Nephron (organoid): Measurements from ENCODE around the gene HRAS.
"Not testable (repeated sequence)": the region's sequence is repeated elsewhere in the genome, so short reads cannot be mapped to it uniquely, and the experiment has no call there.

Experiments used
- H3K27ac Mint-ChIP-seq, 3 experiments: 2 replicates each; pipeline ENCODE4 v1.8.0; 2020; ENCODE audit warnings: mixed read lengths in 3 of 3, mild to moderate bottlenecking in 2 of 3, moderate library complexity in 1 of 3
- H3K27me3 Mint-ChIP-seq: 2 replicates; pipeline ENCODE4 v1.8.0; 2021; ENCODE audit warnings: low read depth, mild to moderate bottlenecking, moderate library complexity, mixed read lengths
- H3K36me3 Mint-ChIP-seq: 2 replicates; pipeline ENCODE4 v1.8.0; 2020; ENCODE audit warnings: low read depth, mixed read lengths
- H3K4me1 Mint-ChIP-seq: 2 replicates; pipeline ENCODE4 v1.8.0; 2020; ENCODE audit warnings: mixed read lengths
- H3K4me3 Mint-ChIP-seq, 3 experiments: 2 replicates each; pipeline ENCODE4 v1.8.0; 2020; ENCODE audit warnings: mild to moderate bottlenecking in 3 of 3, mixed read lengths in 3 of 3, moderate library complexity in 2 of 3
- H3K9me3 Mint-ChIP-seq: 2 replicates; pipeline ENCODE4 v1.8.0; 2020; ENCODE audit warnings: mixed read lengths
- TF ChIP-seq, protein P1 (sequence below), 3 experiments: fragments of 200-600 bp; sonication (generic); IDR thresholded peaks; one replicate each; pipeline ENCODE4 v1.5.0; 2021; ENCODE audit warnings: antibody characterized with exemption in 3 of 3; ENCODE audit not compliant: unreplicated experiment in 3 of 3

HRAS gene

DNA sequence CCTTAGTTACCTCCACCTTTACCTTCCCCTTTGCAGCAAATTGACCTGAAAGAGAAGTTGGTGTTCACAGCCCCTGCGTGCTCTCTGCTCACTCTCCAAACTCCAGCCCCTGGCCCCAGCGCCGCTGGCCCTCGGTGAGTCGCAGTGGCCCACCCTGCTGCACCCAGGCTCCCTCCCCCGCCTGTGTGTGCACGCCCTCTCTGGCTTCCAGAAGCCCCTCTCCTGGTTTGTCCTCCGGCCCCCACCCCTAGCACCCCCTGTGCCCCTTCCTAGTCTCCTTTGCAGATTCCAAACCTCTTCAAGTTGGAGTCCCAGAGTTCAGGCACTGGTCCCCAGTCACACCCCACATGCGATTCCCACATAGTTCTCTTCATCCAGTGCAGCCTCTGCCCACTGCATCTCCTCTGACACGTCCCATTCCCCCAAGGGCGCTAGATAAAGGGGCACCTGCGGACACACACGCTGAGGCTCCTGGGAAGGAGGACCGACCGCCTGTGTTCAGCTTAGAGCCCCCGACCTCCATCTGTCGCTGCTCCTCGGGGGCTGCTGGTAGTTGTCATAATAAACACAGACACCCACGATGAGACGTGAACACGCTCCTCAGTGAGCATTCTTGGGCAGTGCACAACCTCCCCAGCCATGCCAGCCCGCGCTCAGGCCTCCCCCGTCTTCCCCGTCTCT is 39.4 kb upstream of the HRAS start:
- Mint-ChIP-seq H3K4me1 (peaks cover 25% of the 10 kb centered on the region), H3K27me3 (peaks cover 22% of the 10 kb centered on the region), H3K27ac (peak overlapping the region; percentile 83 to 92 (median 90)), H3K36me3 (no peaks in the 10 kb centered on the region), H3K9me3 (no peaks in the 10 kb centered on the region), H3K4me3 (peak overlapping the region; percentile 82 to 92 (median 87))
- TF ChIP-seq, protein P1, sequence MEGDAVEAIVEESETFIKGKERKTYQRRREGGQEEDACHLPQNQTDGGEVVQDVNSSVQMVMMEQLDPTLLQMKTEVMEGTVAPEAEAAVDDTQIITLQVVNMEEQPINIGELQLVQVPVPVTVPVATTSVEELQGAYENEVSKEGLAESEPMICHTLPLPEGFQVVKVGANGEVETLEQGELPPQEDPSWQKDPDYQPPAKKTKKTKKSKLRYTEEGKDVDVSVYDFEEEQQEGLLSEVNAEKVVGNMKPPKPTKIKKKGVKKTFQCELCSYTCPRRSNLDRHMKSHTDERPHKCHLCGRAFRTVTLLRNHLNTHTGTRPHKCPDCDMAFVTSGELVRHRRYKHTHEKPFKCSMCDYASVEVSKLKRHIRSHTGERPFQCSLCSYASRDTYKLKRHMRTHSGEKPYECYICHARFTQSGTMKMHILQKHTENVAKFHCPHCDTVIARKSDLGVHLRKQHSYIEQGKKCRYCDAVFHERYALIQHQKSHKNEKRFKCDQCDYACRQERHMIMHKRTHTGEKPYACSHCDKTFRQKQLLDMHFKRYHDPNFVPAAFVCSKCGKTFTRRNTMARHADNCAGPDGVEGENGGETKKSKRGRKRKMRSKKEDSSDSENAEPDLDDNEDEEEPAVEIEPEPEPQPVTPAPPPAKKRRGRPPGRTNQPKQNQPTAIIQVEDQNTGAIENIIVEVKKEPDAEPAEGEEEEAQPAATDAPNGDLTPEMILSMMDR (IDR thresholded peaks at IDR 0.05; ENCODE audit: unreplicated experiment in 3 of 3) = no peak

DNA sequence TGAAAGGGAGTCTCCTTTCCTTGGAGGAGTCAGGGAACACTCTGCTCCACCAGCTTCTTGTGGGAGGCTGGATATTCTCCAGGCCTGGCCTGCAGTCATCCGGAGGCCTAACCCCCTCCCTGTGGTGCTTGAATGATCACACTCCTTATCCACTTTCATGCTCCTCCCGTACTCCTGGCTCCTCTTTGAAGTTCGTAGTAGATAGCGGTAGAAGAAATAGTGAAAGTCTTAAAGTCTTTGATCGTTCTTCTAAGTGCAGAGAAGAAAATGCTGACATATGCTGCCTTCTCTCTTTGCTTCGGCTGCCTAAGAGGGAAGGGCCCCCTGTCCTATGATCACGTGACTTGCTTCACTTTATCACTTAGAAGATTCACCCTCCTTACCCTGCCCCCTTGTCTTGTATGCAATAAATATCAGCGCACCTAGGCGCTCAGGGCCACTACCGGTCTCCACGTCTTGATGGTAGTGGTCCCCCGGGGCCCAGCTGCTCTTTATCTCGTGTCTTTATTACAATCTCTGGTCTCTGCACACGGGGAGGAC is 38.7 kb upstream of the HRAS start:
- H3K9me3 Mint-ChIP-seq, H3K36me3 Mint-ChIP-seq: not testable (repeated sequence)
- peak overlapping the region; percentile 87 to 92 (median 90) for H3K27ac Mint-ChIP-seq
- peak overlapping the region; percentile 82 to 92 (median 87) for H3K4me3 Mint-ChIP-seq
- peaks cover 20% of the 10 kb centered on the region for H3K4me1 Mint-ChIP-seq
- peaks cover 22% of the 10 kb centered on the region for H3K27me3 Mint-ChIP-seq

DNA sequence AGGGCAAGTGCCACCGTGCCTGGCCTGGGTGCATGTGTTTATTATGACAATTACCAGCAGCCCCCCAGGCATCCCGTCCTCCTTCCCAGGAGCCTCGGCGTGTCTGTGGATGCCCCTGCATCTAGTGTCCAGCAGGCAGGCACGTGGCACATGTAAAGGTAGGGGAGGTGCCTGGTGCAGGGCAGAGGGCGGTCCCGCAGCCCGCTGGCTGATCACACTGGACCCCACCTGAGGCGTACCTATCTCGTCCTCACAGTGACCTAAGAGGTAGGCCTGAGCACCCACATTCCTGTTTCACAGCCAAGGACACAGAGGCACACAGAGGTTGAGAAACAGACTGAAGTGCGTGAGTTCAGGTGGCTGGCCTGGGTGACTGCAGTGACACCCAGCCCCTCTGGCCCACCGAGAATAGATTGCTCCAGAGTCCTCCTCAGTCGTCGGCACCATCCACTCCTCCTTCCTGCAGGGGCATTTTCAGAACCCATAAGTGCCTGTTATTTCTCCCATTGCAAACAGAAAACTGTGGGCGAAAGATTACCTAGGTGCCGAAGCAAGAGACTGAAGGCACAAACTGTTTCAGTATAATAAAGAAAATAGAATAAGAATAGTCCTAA is 37.9 kb upstream of the HRAS start:
- peak overlapping the region; percentile 82 to 92 (median 87) for H3K4me3 Mint-ChIP-seq
- peaks cover 20% of the 10 kb centered on the region for H3K4me1 Mint-ChIP-seq
- H3K36me3 Mint-ChIP-seq = no peaks in the 10 kb centered on the region
- H3K27me3 Mint-ChIP-seq = peaks cover 22% of the 10 kb centered on the region
- H3K9me3 Mint-ChIP-seq = no peaks in the 10 kb centered on the region
- TF ChIP-seq, protein P1 (IDR thresholded peaks at IDR 0.05; ENCODE audit: unreplicated experiment in 3 of 3) = no peak
- peak overlapping the region; percentile 87 to 92 (median 90) for H3K27ac Mint-ChIP-seq

DNA sequence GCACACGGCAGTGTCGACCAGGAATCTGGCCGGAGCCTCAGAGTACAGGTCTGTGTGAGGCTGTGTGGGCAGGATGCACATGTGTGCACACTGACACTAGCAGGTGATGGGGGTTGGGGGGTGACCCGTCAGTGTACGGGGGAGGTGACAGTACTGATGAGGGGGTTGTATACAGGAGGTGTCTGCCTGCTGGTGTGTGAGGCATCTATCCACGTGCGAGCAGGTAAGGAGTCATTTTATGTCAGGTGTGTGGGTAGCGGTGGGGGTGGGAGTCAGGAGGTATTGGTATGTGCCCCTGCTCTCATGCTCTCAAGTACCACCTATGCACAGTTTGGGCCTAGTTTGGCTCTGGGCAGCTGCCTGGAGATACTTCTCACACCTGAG is 36.4 kb upstream of the HRAS start:
- Mint-ChIP-seq H3K4me3 (peak overlapping the region; percentile 23 to 32 (median 30)), H3K4me1 (peaks cover 15% of the 10 kb centered on the region), H3K9me3 (no peaks in the 10 kb centered on the region), H3K27ac (peak overlapping the region in 1 of 3 experiments; percentile 51), H3K36me3 (no peaks in the 10 kb centered on the region), H3K27me3 (peaks cover 22% of the 10 kb centered on the region)
- TF ChIP-seq, protein P1 (IDR thresholded peaks at IDR 0.05; ENCODE audit: unreplicated experiment in 3 of 3) = no peak

DNA sequence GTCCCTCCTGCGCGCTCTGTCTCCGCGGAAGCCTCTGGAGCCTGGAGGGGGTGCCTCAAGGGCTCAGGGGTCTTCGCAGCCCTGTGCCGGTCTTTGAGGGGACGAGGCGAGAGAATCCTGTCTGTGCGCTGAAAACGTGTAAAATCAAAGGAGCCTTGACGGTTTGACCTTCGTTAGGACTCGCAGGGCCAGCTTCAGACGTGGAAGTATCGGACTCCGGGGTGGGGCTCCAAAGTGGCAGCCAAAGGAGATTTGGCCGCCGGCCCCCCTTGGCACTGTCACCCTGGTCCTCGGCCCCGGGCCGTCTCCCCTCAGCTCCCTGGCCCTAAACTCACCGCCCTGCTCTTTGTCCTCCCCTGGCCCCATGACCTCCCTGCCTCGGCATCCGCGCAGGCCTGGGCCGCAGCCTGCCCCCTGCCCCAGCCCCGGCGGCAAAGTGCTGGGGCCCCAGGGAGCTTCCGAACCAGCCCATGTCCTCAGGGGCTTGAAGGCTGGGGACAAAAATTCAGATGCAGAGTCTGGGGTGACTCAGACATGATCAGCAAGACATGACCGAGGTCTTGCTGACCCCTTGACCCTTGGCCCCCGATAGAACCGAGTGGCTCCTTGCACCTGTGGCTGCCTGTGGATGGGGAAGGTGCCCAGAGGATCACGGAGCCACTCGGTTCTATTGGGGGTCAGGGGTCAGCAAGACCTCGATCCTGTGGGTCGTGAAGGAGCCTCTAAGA is 33.9 kb upstream of the HRAS start:
- Mint-ChIP-seq H3K4me1 (peaks cover 6% of the 10 kb centered on the region), H3K9me3 (no peaks in the 10 kb centered on the region), H3K4me3 (peak overlapping the region; percentile 80 to 88 (median 82)), H3K36me3 (no peaks in the 10 kb centered on the region), H3K27me3 (peaks cover 8% of the 10 kb centered on the region), H3K27ac (peak overlapping the region in 1 of 3 experiments; percentile 69)
- TF ChIP-seq, protein P1 (IDR thresholded peaks at IDR 0.05; ENCODE audit: unreplicated experiment in 3 of 3) = no peak
